Astrocyte (in vitro differentiated cells and primary cell): Measurements from ENCODE around the gene APMAP.

ENCODE experiments used
- CTCF ChIP-seq: IDR thresholded peaks from 2 replicates; pipeline ENCODE4 v1.5.1; 2011; ENCODE audit warnings: low read depth, mild to moderate bottlenecking, inconsistent platforms, low read length, moderate library complexity; ENCODE audit not compliant: insufficient read depth
- EZH2 ChIP-seq: IDR thresholded peaks from 2 replicates; pipeline ENCODE4 v1.6.1; 2012; ENCODE audit warnings: mild to moderate bottlenecking, low read length, inconsistent platforms; ENCODE audit not compliant: insufficient read depth

GRCh38 chr20:24959591-24960301 is 32.8 kb downstream of the APMAP start:
- TF ChIP-seq EZH2 (no peak), CTCF (no peak)
